ENCODE measurements around the gene USP6. TPM values are rescaled to one million over a fixed set of nuclear protein-coding genes. Genes with fewer than 3 reads are reported as not detected.
"Not testable (repeated sequence)": the region's sequence is repeated elsewhere in the genome, so short reads cannot be mapped to it uniquely, and the experiment has no call there.

The USP6 gene
- total RNA-seq, 1 experiment from 2014 or later: 0.20 TPM

DNA sequence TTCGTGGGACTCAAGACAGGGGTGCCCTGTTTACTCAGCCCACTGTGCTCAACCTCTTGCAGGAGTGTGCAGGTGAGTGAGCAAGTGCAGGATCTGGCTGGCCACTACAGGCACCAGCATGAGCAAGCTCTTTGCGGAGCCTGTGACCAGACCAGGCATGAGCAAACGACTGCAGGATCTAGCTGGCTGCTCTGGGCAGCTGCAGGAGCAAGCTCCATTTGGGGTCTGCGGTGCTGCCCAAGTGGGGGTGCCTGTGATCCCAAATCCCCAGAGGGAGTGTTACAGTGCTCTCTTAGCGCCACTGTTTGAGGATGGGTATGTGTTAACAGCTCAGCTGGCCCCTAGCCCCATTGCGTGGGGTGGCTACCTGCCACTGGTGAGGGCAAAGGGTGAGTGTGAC lies 2.4 kb downstream of the USP6 start (continued):
- TF ChIP-seq, protein P1, sequence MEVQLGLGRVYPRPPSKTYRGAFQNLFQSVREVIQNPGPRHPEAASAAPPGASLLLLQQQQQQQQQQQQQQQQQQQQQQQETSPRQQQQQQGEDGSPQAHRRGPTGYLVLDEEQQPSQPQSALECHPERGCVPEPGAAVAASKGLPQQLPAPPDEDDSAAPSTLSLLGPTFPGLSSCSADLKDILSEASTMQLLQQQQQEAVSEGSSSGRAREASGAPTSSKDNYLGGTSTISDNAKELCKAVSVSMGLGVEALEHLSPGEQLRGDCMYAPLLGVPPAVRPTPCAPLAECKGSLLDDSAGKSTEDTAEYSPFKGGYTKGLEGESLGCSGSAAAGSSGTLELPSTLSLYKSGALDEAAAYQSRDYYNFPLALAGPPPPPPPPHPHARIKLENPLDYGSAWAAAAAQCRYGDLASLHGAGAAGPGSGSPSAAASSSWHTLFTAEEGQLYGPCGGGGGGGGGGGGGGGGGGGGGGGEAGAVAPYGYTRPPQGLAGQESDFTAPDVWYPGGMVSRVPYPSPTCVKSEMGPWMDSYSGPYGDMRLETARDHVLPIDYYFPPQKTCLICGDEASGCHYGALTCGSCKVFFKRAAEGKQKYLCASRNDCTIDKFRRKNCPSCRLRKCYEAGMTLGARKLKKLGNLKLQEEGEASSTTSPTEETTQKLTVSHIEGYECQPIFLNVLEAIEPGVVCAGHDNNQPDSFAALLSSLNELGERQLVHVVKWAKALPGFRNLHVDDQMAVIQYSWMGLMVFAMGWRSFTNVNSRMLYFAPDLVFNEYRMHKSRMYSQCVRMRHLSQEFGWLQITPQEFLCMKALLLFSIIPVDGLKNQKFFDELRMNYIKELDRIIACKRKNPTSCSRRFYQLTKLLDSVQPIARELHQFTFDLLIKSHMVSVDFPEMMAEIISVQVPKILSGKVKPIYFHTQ (CRISPR knock-in tag; IDR thresholded peaks at IDR 0.05): no peak
- TF ChIP-seq, protein P2, sequence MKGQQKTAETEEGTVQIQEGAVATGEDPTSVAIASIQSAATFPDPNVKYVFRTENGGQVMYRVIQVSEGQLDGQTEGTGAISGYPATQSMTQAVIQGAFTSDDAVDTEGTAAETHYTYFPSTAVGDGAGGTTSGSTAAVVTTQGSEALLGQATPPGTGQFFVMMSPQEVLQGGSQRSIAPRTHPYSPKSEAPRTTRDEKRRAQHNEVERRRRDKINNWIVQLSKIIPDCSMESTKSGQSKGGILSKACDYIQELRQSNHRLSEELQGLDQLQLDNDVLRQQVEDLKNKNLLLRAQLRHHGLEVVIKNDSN (CRISPR knock-in tag; IDR thresholded peaks at IDR 0.05): no peak
- TF ChIP-seq, protein P3, sequence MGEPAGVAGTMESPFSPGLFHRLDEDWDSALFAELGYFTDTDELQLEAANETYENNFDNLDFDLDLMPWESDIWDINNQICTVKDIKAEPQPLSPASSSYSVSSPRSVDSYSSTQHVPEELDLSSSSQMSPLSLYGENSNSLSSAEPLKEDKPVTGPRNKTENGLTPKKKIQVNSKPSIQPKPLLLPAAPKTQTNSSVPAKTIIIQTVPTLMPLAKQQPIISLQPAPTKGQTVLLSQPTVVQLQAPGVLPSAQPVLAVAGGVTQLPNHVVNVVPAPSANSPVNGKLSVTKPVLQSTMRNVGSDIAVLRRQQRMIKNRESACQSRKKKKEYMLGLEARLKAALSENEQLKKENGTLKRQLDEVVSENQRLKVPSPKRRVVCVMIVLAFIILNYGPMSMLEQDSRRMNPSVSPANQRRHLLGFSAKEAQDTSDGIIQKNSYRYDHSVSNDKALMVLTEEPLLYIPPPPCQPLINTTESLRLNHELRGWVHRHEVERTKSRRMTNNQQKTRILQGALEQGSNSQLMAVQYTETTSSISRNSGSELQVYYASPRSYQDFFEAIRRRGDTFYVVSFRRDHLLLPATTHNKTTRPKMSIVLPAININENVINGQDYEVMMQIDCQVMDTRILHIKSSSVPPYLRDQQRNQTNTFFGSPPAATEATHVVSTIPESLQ (CRISPR knock-in tag; IDR thresholded peaks at IDR 0.05): no peak
- TF ChIP-seq CREM (CRISPR knock-in tag; IDR thresholded peaks at IDR 0.05) (no peak), ESRRA (CRISPR knock-in tag; IDR thresholded peaks at IDR 0.05; ENCODE audit: borderline replicate concordance) (no peak)
- TF ChIP-seq, protein P4, sequence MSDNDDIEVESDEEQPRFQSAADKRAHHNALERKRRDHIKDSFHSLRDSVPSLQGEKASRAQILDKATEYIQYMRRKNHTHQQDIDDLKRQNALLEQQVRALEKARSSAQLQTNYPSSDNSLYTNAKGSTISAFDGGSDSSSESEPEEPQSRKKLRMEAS (CRISPR knock-in tag; IDR thresholded peaks at IDR 0.05): no peak

DNA sequence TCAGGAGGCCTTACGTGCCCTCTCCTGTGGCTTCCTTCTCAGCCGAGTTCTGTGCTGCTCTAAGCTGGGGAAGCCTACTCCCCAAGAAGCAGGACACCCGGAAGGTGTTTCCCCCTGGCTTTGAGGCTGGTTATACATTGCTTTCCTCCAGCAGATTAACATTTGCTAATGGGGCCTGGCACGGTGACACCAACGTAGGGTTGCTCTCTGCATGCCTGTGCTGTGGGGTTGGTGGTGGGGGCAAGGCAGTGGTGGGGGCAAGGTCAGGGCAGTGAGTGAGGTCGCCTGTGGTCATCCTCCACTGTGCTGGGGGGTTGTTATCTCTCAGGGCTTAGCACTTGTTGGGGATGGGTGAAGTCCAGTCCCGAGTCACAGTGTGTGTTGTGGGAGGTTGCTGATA lies 4.2 kb downstream of the USP6 start:
- no peak for DNase-seq (ENCODE audit: low spot score)
- Mint-ChIP-seq H3K4me3 (no peak overlapping the region), H3K9me3 (peaks cover 12% of the 10 kb centered on the region), H3K27me3 (ENCODE audit: low read depth) (peaks cover 52% of the 10 kb centered on the region), H3K27ac (no peak overlapping the region), H3K4me1 (peaks cover 7% of the 10 kb centered on the region; the same call in 1 of the 2 replicates), H3K36me3 (no peaks in the 10 kb centered on the region)
- ATAC-seq: no peak
- ChIA-PET CTCF (interaction anchor here (0.6 kb wide), 1 partner anchor 362 kb away, joined by 4 read pairs; no protein-coding TSS in a partner anchor), POLR2A (no interaction called here)
- TF ChIP-seq ESRRA (CRISPR knock-in tag; IDR thresholded peaks at IDR 0.05; ENCODE audit: borderline replicate concordance) (no peak), TP53 (CRISPR knock-in tag; IDR thresholded peaks at IDR 0.05) (no peak), MYBL2 (CRISPR knock-in tag; IDR thresholded peaks at IDR 0.05) (no peak), GTF2I (CRISPR knock-in tag; conservative IDR thresholded peaks at IDR 0.05) (no peak), SOX15 (CRISPR knock-in tag; IDR thresholded peaks at IDR 0.05) (no peak), KAT7 (CRISPR knock-in tag; IDR thresholded peaks at IDR 0.05; ENCODE audit: borderline replicate concordance) (no peak)

DNA sequence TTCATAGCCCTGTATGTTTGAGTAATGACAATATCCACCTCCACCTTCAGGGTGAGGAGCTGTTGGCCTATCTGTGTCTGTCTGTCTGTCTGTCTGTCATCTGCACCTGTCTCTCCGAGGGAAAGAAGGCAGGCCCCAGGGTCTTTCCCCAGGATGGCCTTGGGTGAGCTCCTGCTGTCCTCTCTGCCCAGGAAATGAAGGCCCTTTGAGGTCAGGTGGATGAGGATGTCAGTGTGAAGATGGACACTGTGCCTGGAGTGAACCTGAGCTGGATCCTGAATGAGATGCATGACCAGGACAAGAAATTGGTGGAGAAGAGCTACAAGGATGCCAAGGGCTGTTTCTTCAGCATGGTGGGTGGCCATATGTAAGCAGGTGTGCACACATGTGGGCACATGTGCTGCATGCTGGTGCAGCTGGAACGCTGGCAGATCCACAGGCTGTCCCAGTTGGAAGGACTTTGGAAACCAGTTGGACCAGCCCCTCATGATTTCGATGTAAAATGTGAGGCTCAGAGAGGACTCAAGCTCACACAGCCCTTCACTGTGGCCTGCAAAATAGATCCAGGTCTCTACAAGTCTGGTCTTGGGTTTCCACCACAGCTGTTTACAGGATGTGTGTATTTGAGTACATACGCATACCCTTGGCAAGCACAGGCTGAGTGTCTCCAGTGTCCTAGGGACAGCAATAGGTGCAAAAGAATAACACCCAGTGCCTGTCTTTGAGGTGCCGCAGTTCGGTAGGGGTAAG lies 4.8 kb downstream of the USP6 start:
- Mint-ChIP-seq H3K9me3 (peaks cover 12% of the 10 kb centered on the region), H3K27me3 (ENCODE audit: low read depth) (peaks cover 52% of the 10 kb centered on the region)
- CTCF ChIA-PET: interaction anchor here (0.6 kb wide), 1 partner anchor 361 kb away, joined by 4 read pairs; no protein-coding TSS in a partner anchor
- POLR2A ChIA-PET; ATAC-seq; H3K4me1 Mint-ChIP-seq; H3K27ac Mint-ChIP-seq; H3K4me3 Mint-ChIP-seq; DNase-seq (ENCODE audit: low spot score); H3K36me3 Mint-ChIP-seq: not testable (repeated sequence)

DNA sequence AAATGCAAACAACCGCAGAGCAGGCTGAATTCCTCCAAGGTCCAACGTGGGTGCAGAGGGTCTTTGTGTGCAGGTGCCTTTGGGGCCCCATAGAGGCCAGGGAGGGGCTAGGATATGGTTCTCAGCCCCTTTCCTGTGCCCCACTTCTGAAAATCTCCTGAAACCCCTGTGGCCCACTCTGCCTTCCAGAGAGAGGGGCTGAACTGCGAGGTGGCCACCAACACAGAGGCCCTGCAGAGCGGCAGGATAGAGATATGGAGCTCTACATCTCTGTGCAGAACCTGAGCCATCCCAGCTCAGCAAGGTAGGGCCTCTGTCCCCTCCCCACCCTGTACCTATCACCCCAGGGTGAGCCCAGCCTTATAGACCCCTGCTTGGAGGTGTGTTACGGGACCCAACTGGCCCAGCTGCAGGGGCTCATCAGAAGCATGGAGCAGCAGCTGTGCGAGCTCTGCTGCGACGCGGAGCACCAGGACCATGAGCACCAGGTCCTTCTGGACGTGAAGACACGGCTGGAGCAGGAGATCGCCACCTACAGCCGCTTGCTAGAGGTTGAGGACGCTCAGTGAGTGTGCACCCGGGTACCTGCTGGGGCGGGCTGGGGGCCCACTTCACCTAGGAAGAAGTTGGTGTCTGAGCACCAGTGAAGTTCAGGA lies 5.5 kb downstream of the USP6 start:
- Mint-ChIP-seq H3K4me1 (peaks cover 7% of the 10 kb centered on the region; the same call in 1 of the 2 replicates), H3K4me3 (peak overlapping the region; percentile 67), H3K36me3 (no peaks in the 10 kb centered on the region), H3K27me3 (ENCODE audit: low read depth) (peaks cover 51% of the 10 kb centered on the region), H3K9me3 (peaks cover 12% of the 10 kb centered on the region), H3K27ac (no peak overlapping the region)
- CTCF ChIA-PET: interaction anchor here (1.0 to 1.5 kb wide), 2 partner anchors 116 to 121 kb away, joined by 3 to 5 read pairs; no protein-coding TSS in a partner anchor
- DNase-seq (ENCODE audit: low spot score) (no peak), ATAC-seq (no peak)
- POLR2A ChIA-PET: interaction anchor here (1.6 kb wide), 1 partner anchor 11 kb away, joined by 5 read pairs; no protein-coding TSS in a partner anchor
- TF ChIP-seq, protein P5, sequence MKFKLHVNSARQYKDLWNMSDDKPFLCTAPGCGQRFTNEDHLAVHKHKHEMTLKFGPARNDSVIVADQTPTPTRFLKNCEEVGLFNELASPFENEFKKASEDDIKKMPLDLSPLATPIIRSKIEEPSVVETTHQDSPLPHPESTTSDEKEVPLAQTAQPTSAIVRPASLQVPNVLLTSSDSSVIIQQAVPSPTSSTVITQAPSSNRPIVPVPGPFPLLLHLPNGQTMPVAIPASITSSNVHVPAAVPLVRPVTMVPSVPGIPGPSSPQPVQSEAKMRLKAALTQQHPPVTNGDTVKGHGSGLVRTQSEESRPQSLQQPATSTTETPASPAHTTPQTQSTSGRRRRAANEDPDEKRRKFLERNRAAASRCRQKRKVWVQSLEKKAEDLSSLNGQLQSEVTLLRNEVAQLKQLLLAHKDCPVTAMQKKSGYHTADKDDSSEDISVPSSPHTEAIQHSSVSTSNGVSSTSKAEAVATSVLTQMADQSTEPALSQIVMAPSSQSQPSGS (CRISPR knock-in tag; IDR thresholded peaks at IDR 0.05; ENCODE audit: borderline replicate concordance, low read depth): no peak
- TF ChIP-seq GABPB1 (CRISPR knock-in tag; IDR thresholded peaks at IDR 0.05) (no peak), MYBL2 (CRISPR knock-in tag; IDR thresholded peaks at IDR 0.05) (no peak), ZNF138 (CRISPR knock-in tag; conservative IDR thresholded peaks at IDR 0.05) (no peak)
- TF ChIP-seq, protein P6, sequence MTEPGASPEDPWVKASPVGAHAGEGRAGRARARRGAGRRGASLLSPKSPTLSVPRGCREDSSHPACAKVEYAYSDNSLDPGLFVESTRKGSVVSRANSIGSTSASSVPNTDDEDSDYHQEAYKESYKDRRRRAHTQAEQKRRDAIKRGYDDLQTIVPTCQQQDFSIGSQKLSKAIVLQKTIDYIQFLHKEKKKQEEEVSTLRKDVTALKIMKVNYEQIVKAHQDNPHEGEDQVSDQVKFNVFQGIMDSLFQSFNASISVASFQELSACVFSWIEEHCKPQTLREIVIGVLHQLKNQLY (CRISPR knock-in tag; IDR thresholded peaks at IDR 0.05): no peak
- TF ChIP-seq, protein P7, sequence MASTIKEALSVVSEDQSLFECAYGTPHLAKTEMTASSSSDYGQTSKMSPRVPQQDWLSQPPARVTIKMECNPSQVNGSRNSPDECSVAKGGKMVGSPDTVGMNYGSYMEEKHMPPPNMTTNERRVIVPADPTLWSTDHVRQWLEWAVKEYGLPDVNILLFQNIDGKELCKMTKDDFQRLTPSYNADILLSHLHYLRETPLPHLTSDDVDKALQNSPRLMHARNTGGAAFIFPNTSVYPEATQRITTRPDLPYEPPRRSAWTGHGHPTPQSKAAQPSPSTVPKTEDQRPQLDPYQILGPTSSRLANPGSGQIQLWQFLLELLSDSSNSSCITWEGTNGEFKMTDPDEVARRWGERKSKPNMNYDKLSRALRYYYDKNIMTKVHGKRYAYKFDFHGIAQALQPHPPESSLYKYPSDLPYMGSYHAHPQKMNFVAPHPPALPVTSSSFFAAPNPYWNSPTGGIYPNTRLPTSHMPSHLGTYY (CRISPR knock-in tag; IDR thresholded peaks at IDR 0.05): no peak

Measured in WTC11 (cell line).